Tibial artery (tissue), 4 donors: ENCODE results near the gene HCN1.

Experiments used
- DNase-seq, 2 donors: peaks; one replicate each; pipeline ENCODE4 v3.0.0-alpha.2; 2019
- H3K27ac ChIP-seq, 2 donors: fragments of 200-600 bp; sonication (generic) in 1 of 2; 1 replicate in 1 of 2; 2 replicates in 1 of 2; pipeline ENCODE4 v1.5.1; 2018 to 2019; ENCODE audit warnings: mild to moderate bottlenecking in 1 of 2
- H3K27me3 ChIP-seq, 2 donors: fragments of 200-600 bp; sonication (generic) in 1 of 2; one replicate each; pipeline versions ENCODE4 v1.5.1 to v1.6.0; 2016 to 2019
- H3K36me3 ChIP-seq, 3 donors: fragments of 200-600 bp; sonication (generic) in 2 of 3; one replicate each; pipeline ENCODE4 v1.5.1; 2016 to 2019; ENCODE audit warnings: mild to moderate bottlenecking in 2 of 3
- H3K4me1 ChIP-seq, 4 donors: fragments of 200-600 bp; sonication (generic) in 2 of 4; 1 replicate in 3 of 4; 2 replicates in 1 of 4; pipeline ENCODE4 v1.5.1; 2016 to 2019
- H3K4me3 ChIP-seq, 2 donors: fragments of 200-600 bp; sonication (generic) in 1 of 2; 1 replicate in 1 of 2; 2 replicates in 1 of 2; pipeline ENCODE4 v1.5.1; 2018 to 2019; ENCODE audit warnings: mild to moderate bottlenecking in 2 of 2
- H3K9me3 ChIP-seq, 3 donors: fragments of 200-600 bp; sonication (generic) in 1 of 3; one replicate each; pipeline ENCODE4 v1.5.1; 2016 to 2019
- intact Hi-C: fragments of 100-400 bp; cut with DNase I; formaldehyde crosslinking; loops from one replicate; pipeline ENCODE4 v1.15.0; 2023; ENCODE audit warnings: low total_unique reads
- TF ChIP-seq, protein P1 (sequence below), 2 experiments: fragments of 200-600 bp in 1 of 2; fragments of 450-650 bp in 1 of 2; IDR thresholded peaks; one replicate each; pipeline ENCODE4 v1.5.1; 2017 to 2019; ENCODE audit warnings: antibody characterized with exemption in 2 of 2, mild to moderate bottlenecking in 1 of 2, moderate library complexity in 1 of 2

HCN1 gene

DNA sequence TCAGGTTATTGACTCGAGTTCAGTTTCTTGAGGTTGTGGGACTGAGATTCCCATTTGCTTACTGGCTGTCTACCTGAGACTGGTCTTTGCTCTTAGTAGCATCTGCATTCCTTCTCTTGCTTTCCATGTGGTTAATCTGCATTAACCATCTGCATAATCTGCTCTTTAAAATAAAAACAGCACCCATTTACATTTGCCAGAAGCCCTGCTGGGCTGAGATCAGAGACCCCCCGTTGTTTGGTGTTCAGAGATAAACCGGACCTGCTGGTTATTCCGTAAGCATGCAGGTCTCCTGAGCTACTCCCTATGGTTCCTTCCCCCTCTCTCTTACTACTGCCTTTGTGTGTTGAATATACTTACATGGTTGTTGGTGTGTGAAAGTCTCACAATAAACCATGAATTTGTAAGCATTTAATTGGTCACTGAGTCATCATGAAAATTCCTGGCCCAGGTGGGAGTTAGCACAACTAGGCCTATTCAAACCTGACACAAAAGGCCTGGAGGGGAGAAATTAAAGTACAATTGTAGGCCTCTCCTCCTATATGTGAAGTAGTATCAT is 490.7 kb downstream of the HCN1 start:
- DNase-seq: no peak
- Histone ChIP-seq H3K36me3 (no peaks in the 10 kb centered on the region), H3K4me3 (no peak overlapping the region), H3K9me3 (no peaks in the 10 kb centered on the region), H3K27me3 (no peaks in the 10 kb centered on the region), H3K4me1 (no peaks in the 10 kb centered on the region), H3K27ac (no peak overlapping the region)
- TF ChIP-seq, protein P1, sequence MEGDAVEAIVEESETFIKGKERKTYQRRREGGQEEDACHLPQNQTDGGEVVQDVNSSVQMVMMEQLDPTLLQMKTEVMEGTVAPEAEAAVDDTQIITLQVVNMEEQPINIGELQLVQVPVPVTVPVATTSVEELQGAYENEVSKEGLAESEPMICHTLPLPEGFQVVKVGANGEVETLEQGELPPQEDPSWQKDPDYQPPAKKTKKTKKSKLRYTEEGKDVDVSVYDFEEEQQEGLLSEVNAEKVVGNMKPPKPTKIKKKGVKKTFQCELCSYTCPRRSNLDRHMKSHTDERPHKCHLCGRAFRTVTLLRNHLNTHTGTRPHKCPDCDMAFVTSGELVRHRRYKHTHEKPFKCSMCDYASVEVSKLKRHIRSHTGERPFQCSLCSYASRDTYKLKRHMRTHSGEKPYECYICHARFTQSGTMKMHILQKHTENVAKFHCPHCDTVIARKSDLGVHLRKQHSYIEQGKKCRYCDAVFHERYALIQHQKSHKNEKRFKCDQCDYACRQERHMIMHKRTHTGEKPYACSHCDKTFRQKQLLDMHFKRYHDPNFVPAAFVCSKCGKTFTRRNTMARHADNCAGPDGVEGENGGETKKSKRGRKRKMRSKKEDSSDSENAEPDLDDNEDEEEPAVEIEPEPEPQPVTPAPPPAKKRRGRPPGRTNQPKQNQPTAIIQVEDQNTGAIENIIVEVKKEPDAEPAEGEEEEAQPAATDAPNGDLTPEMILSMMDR (IDR thresholded peaks at IDR 0.05): no peak
- intact Hi-C loops: no loop called here
